SU-DHL-6 (cell line): ENCODE measurements around the gene ENDOU.

Experiments
- H2AFZ ChIP-seq: fragments of 200-600 bp; sonication (generic); 2 replicates; pipeline ENCODE4 v1.6.1; 2014; ENCODE audit warnings: low read depth, mild to moderate bottlenecking, moderate library complexity, mixed read lengths, antibody characterized with exemption, low read length; ENCODE audit not compliant: severe bottlenecking
- H3F3A ChIP-seq: fragments of 200-600 bp; shearing (Covaris generic); 2 replicates; pipeline ENCODE4 v1.6.0; 2016; ENCODE audit warnings: antibody characterized with exemption, mild to moderate bottlenecking; ENCODE audit not compliant: insufficient read depth
- H3K27ac ChIP-seq: fragments of 200-600 bp; sonication (generic); 2 replicates; pipeline ENCODE4 v1.5.1; 2016; ENCODE audit warnings: low read depth, mild to moderate bottlenecking, low read length, moderate library complexity, mixed read lengths
- H3K27me3 ChIP-seq: fragments of 200-600 bp; sonication (generic), shearing (Covaris generic); 2 replicates; pipeline ENCODE4 v1.6.0; 2014; ENCODE audit warnings: mild to moderate bottlenecking, low read length
- H3K36me3 ChIP-seq: fragments of 200-600 bp; sonication (generic); 2 replicates; pipeline ENCODE4 v1.6.1; 2014; ENCODE audit warnings: mild to moderate bottlenecking, low read length, mixed read lengths
- H3K4me2 ChIP-seq: fragments of 300-600, 200-600 bp; shearing (Covaris generic), sonication (generic); 2 replicates; pipeline ENCODE4 v1.6.0; 2014; ENCODE audit warnings: low read length, low read depth, mild to moderate bottlenecking; ENCODE audit not compliant: poor library complexity, severe bottlenecking
- H3K4me3 ChIP-seq: fragments of 200-600 bp; sonication (generic); 2 replicates; pipeline ENCODE4 v1.5.1; 2014; ENCODE audit warnings: antibody characterized with exemption, low read length, mild to moderate bottlenecking, mixed read lengths; ENCODE audit not compliant: insufficient read depth, poor library complexity, severe bottlenecking
- H3K79me2 ChIP-seq: fragments of 200-600 bp; sonication (generic); 2 replicates; pipeline ENCODE4 v1.6.1; 2014; ENCODE audit warnings: mild to moderate bottlenecking, low read length, moderate library complexity; ENCODE audit not compliant: insufficient read depth
- H3K9ac ChIP-seq: fragments of 200-600 bp; sonication (generic); 2 replicates; pipeline ENCODE4 v1.7.0; 2014; ENCODE audit warnings: mild to moderate bottlenecking, low read length
- H3K9me2 ChIP-seq: fragments of 200-600 bp; sonication (generic); replicated peaks from 2 replicates; pipeline ENCODE4 v1.6.1; 2014; ENCODE audit warnings: low read length; ENCODE audit not compliant: insufficient read depth
- H3K9me3 ChIP-seq: fragments of 200-600 bp; sonication (generic); 2 replicates; pipeline ENCODE4 v1.6.1; 2014; ENCODE audit warnings: low read length, mixed read lengths; ENCODE audit not compliant: insufficient read depth
- H4K20me1 ChIP-seq: fragments of 200-600 bp; sonication (generic); 2 replicates; pipeline ENCODE4 v1.6.1; 2014; ENCODE audit warnings: low read depth, mild to moderate bottlenecking, antibody characterized with exemption, low read length, moderate library complexity, mixed read lengths
- EZH2phosphoT487 ChIP-seq: fragments of 200-600 bp; sonication (generic), shearing (Covaris generic); conservative IDR thresholded peaks from 2 replicates; pipeline ENCODE4 v1.6.1; 2018; ENCODE audit warnings: mild to moderate bottlenecking, antibody characterized with exemption, low read length, moderate library complexity, mixed read lengths
- TF ChIP-seq, protein P1 (sequence below): fragments of 200-600 bp; sonication (generic); IDR thresholded peaks from one replicate; pipeline ENCODE4 v1.5.1; 2017; ENCODE audit warnings: antibody characterized with exemption, mild to moderate bottlenecking, low read length, moderate library complexity; ENCODE audit not compliant: insufficient read depth, poor library complexity, severe bottlenecking

Gene ENDOU

DNA sequence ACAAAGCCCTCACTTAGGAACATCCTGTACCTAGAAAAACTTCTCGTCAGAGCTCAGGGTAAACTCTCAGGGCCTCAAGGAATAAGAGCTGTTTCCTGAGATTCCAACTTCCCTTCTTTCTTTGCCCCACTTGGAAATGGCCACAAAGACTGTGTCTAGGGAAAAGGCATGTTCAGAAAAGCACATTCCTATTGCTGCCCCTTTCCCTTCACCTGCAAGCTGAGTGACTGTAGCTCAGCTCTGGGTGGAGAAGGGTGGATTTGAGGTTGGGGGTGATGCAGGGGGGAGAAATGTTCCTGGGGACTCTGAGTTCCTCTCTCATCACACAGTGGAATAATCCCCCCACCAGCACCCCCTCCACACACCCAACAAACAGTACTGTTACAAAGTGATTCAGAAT, 6.8 kb downstream of the ENDOU start:
- no peaks in the 10 kb centered on the region for H3K79me2 ChIP-seq
- TF ChIP-seq, protein P1, sequence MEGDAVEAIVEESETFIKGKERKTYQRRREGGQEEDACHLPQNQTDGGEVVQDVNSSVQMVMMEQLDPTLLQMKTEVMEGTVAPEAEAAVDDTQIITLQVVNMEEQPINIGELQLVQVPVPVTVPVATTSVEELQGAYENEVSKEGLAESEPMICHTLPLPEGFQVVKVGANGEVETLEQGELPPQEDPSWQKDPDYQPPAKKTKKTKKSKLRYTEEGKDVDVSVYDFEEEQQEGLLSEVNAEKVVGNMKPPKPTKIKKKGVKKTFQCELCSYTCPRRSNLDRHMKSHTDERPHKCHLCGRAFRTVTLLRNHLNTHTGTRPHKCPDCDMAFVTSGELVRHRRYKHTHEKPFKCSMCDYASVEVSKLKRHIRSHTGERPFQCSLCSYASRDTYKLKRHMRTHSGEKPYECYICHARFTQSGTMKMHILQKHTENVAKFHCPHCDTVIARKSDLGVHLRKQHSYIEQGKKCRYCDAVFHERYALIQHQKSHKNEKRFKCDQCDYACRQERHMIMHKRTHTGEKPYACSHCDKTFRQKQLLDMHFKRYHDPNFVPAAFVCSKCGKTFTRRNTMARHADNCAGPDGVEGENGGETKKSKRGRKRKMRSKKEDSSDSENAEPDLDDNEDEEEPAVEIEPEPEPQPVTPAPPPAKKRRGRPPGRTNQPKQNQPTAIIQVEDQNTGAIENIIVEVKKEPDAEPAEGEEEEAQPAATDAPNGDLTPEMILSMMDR, result no peak
- TF ChIP-seq EZH2phosphoT487, result no peak
- H3F3A ChIP-seq, result no peaks in the 10 kb centered on the region
- H3K27ac ChIP-seq, result no peak overlapping the region
- H3K4me3 ChIP-seq, result no peak overlapping the region
- H3K9me3 ChIP-seq, result no peaks in the 10 kb centered on the region
- H3K4me2 ChIP-seq, result no peak overlapping the region
- no peaks in the 10 kb centered on the region for H3K36me3 ChIP-seq
- no peak overlapping the region for H3K9ac ChIP-seq
- H3K27me3 ChIP-seq, result no peaks in the 10 kb centered on the region
- no peak overlapping the region for H2AFZ ChIP-seq
- H4K20me1 ChIP-seq, result no peaks in the 10 kb centered on the region
- H3K9me2 ChIP-seq, result no peaks in the 10 kb centered on the region

DNA sequence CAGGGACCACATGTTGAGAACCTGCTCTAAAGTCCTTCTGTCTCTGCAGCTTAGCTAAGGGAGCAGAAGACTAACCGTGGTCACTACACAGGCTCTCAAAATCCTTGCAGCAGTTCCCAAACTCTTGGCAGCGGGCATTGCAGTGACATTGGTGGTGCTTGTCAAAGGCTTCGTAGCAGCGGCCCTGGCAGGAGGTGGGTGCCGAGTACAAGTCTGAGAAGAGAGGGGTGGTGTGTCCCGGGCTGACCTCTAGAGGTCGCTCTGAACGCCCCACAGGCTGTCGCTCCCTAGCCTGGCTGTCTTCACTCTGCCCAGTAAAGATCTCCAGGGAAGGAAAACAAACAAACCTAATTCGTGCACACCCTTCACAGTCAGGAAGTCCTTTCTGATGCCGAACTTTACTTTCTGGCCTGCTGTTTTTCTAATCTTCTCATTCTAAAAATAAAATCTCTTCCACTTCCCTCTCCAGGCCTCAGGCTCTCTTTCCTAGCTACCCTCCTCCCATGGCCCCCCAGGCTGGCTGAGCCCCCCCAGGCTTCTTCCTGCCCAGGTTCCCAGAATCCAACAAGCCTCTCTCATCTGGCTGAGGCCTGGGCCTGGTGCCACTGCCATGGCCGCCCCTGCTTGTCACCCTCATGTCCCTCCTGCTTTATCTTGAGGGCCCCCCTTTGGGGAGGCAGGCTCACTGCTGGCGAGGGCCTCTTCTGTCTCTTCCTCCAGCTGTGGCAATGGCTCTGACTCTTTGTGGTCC, 7.7 kb downstream of the ENDOU start:
- Histone ChIP-seq H3K4me3 (no peak overlapping the region), H3K9me3 (no peaks in the 10 kb centered on the region), H2AFZ (no peak overlapping the region), H3K9ac (no peak overlapping the region), H3K4me2 (no peak overlapping the region), H3K27me3 (no peaks in the 10 kb centered on the region), H3K27ac (no peak overlapping the region), H3K79me2 (no peaks in the 10 kb centered on the region), H4K20me1 (no peaks in the 10 kb centered on the region), H3K9me2 (no peaks in the 10 kb centered on the region), H3F3A (no peaks in the 10 kb centered on the region), H3K36me3 (no peaks in the 10 kb centered on the region)
- TF ChIP-seq EZH2phosphoT487, result no peak
- TF ChIP-seq, protein P1, result no peak

DNA sequence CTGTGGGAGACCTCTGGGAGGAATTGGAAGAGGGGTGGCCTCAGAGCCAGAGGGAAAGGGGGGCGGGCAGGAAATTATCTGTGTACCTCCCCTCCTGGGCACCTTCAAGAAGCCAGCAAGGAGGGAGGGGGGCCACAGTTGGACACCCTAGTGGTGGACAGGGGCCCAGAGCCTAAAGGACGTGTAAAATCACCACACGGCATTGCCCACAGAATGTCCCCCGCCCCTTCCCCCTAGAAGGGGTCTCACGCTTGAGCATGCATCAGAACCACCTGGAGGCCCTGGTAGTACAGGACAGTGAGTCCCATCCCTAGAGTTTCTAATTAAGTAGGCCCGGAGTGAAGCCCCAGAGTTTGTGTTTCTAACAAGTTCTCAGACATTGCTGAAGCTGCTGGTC, 8.2 kb downstream of the ENDOU start:
- no peak overlapping the region for H3K4me3 ChIP-seq
- H4K20me1 ChIP-seq, result no peaks in the 10 kb centered on the region
- H3K9me3 ChIP-seq, result no peaks in the 10 kb centered on the region
- TF ChIP-seq, protein P1, result no peak
- TF ChIP-seq EZH2phosphoT487, result no peak
- no peaks in the 10 kb centered on the region for H3K36me3 ChIP-seq
- no peaks in the 10 kb centered on the region for H3K79me2 ChIP-seq
- no peaks in the 10 kb centered on the region for H3K27me3 ChIP-seq
- no peak overlapping the region for H3K9ac ChIP-seq
- H3K27ac ChIP-seq, result no peak overlapping the region
- no peaks in the 10 kb centered on the region for H3F3A ChIP-seq
- H2AFZ ChIP-seq, result no peak overlapping the region
- H3K9me2 ChIP-seq, result no peaks in the 10 kb centered on the region
- H3K4me2 ChIP-seq, result no peak overlapping the region
